Activated CD4-positive, alpha-beta T cell treated with anti-CD3 and anti-CD28 coated beads for 4 hours (primary cell): Measurements from ENCODE around the gene SLC26A4.

Experiments
- DNase-seq, 2 donors: peaks; one replicate each; pipeline ENCODE4 v3.0.0-alpha.2; 2020

The SLC26A4 gene

GRCh38 chr7:107661081-107661864, 645 bp downstream of the SLC26A4 start:
- peak; percentile 20 to 27 for DNase-seq

DNA sequence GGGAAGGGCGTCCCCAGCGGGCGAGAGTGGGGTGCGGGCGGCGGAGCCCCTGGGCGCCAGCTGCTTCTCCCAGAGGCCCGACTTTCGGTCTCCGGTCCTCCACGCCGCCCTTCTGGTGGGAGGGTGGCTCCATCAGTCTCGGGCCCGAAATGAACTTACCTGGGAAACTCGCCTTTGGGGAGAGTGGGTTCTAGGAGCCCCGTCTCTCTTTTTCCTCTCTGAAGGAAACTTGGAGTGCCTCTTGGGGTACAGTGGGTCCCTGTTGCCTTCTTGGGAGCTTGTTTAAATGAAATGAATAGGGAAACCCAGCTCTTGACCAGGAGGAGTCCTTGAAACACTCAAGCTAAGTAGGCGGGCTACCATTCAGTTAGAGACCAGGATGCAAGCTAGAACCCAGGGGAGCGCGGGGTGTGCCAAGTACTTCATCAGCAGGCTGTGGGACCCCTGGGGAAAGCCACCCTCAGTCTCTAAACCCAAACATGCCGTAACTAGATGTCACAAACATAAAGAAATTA, 1.3 kb downstream of the SLC26A4 start:
- no peak for DNase-seq

DNA sequence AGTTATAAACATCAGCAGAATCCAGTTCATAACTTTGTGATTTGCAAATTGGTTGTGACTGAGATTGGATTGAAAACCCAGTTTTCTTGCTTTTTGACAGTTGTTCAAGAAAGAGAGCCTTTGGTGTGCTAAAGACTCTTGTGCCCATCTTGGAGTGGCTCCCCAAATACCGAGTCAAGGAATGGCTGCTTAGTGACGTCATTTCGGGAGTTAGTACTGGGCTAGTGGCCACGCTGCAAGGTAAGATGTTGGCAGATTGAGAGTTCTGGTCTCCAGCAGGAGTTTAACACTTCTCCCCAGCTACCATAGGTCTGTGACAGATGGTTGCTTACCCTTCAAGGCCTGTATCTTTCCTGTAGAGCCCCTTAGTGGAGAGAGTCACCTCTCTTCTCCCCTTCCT, 2.6 kb downstream of the SLC26A4 start:
- DNase-seq: no peak

GRCh38 chr7:107666790-107667189, 6.2 kb downstream of the SLC26A4 start:
- DNase-seq: no peak

- DNase-seq: no peak
These were observed 6.7 kb downstream of the SLC26A4 start for GRCh38 chr7:107667341-107667740.

GRCh38 chr7:107668296-107668695, 7.7 kb downstream of the SLC26A4 start:
- no peak for DNase-seq

DNA sequence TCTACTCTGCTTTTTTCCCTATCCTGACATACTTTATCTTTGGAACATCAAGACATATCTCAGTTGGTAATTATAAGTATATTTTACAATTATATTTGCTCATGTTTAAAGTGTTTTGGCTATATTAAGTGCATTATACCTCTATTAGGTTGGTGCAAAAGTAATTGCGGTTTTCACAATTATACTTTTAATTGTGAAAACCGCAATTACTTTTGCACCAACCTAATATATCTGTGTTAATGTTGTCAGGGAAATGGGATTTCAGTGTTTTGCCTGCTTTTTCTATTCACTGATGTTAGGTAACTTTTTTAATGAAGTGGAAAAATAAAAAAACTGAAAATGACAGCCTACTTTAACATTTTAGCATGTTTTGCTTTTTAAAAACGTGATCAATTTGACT, 11.6 kb downstream of the SLC26A4 start:
- no peak for DNase-seq

GRCh38 chr7:107676249-107676648, 15.6 kb downstream of the SLC26A4 start:
- no peak for DNase-seq

DNA sequence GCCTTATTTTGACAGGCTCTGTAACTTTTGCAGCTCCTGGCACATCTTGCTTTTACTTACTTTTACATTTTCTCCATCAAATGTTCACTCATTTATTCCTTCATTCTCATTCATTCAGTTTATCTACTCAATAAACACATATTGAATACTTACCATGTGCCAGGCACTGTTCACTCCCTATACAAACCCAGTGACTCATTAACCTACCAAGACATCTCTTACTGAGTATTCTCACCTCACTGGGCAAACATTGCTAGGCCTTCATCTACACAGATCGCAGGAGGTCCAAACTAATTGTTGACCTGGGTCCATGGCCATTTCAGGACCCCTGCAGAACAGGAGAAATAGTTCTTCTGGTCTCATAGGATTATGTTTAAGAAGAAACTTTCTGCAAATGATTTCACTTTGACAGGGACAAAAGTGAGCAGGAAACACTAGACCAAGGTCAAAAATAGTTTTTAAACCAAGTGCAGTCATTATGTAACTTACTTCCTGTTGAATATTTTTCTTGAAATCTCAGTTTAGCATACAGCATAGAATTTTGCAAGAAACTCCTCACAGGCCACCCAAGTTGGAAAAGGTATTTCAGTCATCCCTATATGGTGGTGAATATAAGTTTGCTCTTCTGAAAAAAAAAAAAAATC, 17.6 kb downstream of the SLC26A4 start:
- no peak for DNase-seq

DNA sequence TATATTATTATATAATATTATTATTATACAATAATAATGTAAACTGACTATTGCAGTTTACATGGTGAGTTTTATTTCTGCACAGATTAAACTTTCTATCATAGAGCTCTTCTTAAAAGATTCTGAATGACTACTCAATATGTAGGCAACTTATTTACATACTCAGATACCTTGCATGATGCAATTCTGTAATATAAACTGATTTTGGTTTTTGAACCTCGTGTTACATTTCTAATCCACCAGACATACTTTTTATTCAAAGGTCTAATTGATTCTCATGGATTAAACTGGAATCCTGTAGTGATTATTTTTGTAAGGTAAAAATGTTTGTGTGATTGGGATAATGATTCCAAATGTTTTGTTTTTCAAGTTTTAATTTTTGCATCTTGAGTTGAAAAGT, 19.9 kb downstream of the SLC26A4 start:
- no peak for DNase-seq

- no peak for DNase-seq
These were observed 22.3 kb downstream of the SLC26A4 start for GRCh38 chr7:107682886-107683285.

- DNase-seq: no peak
These were observed 23.7 kb downstream of the SLC26A4 start for GRCh38 chr7:107684287-107684686.

DNA sequence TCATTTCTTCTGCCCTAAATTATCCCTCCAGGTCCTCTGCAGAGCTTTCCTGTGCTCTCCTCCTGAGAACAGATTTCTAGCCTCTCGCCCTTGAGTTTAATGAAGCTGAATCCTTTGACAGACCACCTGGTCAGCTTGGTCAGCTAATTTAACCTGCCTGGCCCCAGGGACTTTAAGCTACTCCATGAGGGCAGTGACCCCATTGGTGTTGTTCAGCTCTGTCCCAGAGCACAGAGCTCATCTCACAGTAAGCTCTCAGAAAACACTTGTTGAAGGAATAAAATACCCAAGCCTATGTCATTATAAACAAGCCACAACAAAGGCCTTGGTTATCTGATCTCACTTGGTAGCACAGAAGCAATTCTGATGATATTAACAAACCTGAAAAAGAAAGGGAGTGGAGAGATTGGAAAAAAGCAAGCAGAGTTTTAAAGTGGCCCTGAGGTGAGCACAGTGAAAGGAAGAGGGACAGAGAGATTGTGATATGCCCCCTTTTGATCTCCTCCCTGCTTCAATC, 24.4 kb downstream of the SLC26A4 start:
- DNase-seq: no peak

DNA sequence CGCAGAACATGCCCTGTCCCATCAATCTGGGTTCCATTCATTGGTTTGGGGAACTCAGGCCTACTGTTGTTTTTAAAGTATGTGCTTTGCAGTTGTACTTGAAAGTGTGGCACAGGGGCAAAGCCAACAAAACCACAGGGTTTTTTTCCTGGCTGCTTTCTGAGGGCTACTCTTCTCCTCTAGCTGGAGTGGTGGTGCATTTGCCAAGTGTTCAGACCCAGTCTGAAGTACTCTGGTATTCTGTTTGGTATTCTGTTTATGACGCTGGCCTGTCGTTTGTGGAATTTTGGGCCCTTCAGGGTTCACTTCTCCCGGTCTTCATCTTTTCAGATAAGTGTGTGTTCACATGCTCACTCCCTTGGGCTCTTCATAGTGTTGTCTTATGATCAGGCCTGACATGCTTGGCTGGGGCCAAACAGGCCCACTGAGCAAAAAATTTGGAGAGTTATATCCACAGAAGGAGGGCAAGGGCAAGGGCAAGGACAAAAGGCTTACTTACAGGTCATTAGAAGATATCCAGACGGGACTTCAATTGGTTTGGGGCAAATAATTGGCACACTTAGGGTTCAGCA, 26.3 kb downstream of the SLC26A4 start:
- DNase-seq: no peak

GRCh38 chr7:107687656-107688055, 27.0 kb downstream of the SLC26A4 start:
- DNase-seq: no peak

- no peak for DNase-seq
These were observed 28.9 kb downstream of the SLC26A4 start for GRCh38 chr7:107689553-107689952.

- DNase-seq: no peak
These were observed 29.5 kb downstream of the SLC26A4 start for GRCh38 chr7:107690084-107690483.

DNA sequence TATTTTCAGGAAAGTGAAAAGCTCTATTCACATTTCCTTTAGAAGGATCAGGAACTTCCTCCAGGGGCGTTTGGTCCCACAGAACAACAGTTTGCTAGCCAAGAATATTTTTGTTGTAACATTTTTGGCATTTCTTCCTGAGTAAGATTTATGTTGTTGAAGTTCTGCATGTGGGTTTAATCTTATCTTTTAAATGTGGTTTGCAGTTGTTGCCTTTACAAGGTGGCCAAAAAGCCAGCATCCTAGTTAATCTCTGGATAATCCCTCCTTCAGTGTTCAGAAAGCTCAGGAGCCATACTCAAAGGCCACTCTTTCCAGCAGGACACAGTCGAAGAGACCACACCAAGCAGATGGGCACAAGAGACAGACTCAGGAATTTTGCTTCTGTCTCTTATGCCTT, 30.0 kb downstream of the SLC26A4 start:
- no peak for DNase-seq

DNA sequence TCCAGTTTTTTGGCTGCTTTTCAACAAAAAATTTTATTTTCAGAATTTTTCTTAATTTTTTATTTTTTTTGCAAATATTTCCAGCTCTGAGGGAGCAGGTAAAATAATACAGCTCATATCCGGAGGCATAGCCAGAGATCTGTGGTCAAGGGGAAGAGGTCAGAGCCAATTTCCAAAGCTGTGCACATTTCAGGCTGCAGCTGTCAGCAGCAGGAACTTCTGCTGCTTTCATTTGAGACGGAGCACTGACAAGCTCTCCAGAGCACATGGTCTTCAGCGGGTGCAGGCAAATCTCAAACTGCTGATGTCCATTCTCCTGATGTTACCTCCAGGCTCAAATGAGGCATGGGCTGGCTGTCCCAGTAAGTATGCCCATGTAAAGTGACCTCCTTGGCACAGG, 31.1 kb downstream of the SLC26A4 start:
- DNase-seq: no peak

- no peak for DNase-seq
These were observed 31.9 kb downstream of the SLC26A4 start for GRCh38 chr7:107692501-107692900.

DNA sequence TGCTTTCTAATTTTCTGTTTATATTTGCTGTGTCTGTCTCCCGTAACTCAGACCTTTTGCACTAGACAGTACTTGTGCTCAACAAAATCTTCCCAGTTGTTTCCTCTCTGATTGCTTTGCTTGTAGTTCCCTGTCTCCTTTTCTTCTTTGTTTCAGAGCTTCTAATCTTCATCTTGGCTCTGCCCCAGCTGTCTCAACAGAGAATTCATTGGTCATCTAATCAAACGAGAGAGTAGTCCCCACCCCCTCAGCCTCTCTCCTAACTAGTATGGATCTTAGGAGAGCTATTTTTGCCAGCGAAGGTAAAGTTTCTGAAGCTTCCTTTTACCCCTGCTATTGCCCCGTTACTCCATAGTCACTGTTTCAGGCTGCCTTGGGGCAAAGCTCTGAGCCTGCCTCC, 32.8 kb downstream of the SLC26A4 start:
- DNase-seq: no peak

- no peak for DNase-seq
These were observed 33.8 kb downstream of the SLC26A4 start for GRCh38 chr7:107694386-107694785.

DNA sequence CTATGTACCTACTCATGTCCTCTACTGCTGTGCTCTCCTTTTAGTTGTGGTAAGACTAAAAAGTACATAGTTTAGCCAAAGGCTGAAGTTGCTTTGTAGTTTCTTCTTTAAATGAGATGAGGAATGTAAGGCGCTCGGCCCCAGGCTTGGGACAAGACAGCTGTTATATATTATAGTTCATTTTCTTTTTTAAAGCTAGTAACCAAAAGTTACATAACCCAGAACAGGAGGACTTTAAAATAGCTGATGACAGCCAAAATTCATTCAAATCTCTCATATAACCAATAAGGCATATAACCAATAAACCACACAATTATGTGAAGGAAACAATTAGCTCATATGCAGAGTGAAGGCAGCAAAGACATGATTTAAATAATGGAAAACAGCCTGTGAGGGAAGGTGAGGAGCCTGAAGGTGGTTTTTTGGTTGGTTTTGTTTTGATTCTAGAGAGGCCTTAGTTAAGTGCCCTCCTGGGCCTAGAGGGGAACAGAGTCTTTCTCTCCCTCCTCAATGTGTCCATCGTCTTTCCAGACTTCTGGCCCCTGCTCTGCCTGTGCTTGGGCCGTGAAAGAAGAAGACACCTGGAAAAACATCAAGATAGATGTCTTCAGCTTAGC, 35.8 kb downstream of the SLC26A4 start:
- DNase-seq: no peak
